Trophoblast cell (in vitro differentiated cells and primary cell): Measurements from ENCODE around the gene MN1.

Experiments
- DNase-seq, 2 donors: peaks; one replicate each; pipeline ENCODE4 v3.0.0-alpha.2; 2016
- H2AFZ ChIP-seq: 2 replicates; pipeline ENCODE4 v1.6.1; 2013; ENCODE audit warnings: low read length, moderate library complexity, mild to moderate bottlenecking; ENCODE audit not compliant: insufficient read depth, poor library complexity
- H2AK5ac ChIP-seq: 2 replicates; pipeline ENCODE4 v1.6.1; 2013; ENCODE audit warnings: mild to moderate bottlenecking, low read length
- H2BK120ac ChIP-seq: 2 replicates; pipeline ENCODE4 v1.6.1; 2013; ENCODE audit warnings: low read length, mild to moderate bottlenecking, moderate library complexity; ENCODE audit not compliant: insufficient read depth, poor library complexity
- H2BK12ac ChIP-seq: 2 replicates; pipeline ENCODE4 v1.6.1; 2013; ENCODE audit warnings: mild to moderate bottlenecking, low read length, moderate library complexity
- H2BK5ac ChIP-seq: 2 replicates; pipeline ENCODE4 v1.6.1; 2013; ENCODE audit warnings: low read length, low read depth, moderate library complexity, mild to moderate bottlenecking; ENCODE audit not compliant: poor library complexity
- H3K14ac ChIP-seq: 2 replicates; pipeline ENCODE4 v1.6.1; 2013; ENCODE audit warnings: mild to moderate bottlenecking, low read length
- H3K18ac ChIP-seq: 2 replicates; pipeline ENCODE4 v1.6.1; 2013; ENCODE audit warnings: mild to moderate bottlenecking, low read length
- H3K23ac ChIP-seq: 2 replicates; pipeline ENCODE4 v1.6.1; 2013; ENCODE audit warnings: low read length
- H3K27ac ChIP-seq: 2 replicates; pipeline ENCODE4 v1.5.1; 2013; ENCODE audit warnings: low read depth, mild to moderate bottlenecking, inconsistent platforms, low read length, moderate library complexity
- H3K27me3 ChIP-seq: 2 replicates; pipeline ENCODE4 v1.6.1; 2013; ENCODE audit warnings: inconsistent platforms, mild to moderate bottlenecking, low read length, moderate library complexity; ENCODE audit not compliant: insufficient read depth
- H3K36me3 ChIP-seq, 2 experiments: 1 replicate in 1 of 2; 2 replicates in 1 of 2; pipeline ENCODE4 v1.6.1; 2013; ENCODE audit warnings: low read length in 2 of 2, mild to moderate bottlenecking in 2 of 2, moderate library complexity in 1 of 2; ENCODE audit not compliant: insufficient read depth in 2 of 2, control insufficient read depth in 1 of 2
- H3K4ac ChIP-seq: 2 replicates; pipeline ENCODE4 v1.6.1; 2013; ENCODE audit warnings: low read depth, mild to moderate bottlenecking, low read length, moderate library complexity
- H3K4me1 ChIP-seq, 2 experiments: 1 replicate in 1 of 2; 2 replicates in 1 of 2; pipeline ENCODE4 v1.6.1; 2013; ENCODE audit warnings: low read length in 2 of 2, mild to moderate bottlenecking in 2 of 2, moderate library complexity in 1 of 2; ENCODE audit not compliant: insufficient read depth in 2 of 2, control insufficient read depth in 1 of 2
- H3K4me2 ChIP-seq: 2 replicates; pipeline ENCODE4 v1.6.1; 2013; ENCODE audit warnings: inconsistent platforms, mild to moderate bottlenecking, low read length, moderate library complexity
- H3K4me3 ChIP-seq: 2 replicates; pipeline ENCODE4 v1.5.1; 2013; ENCODE audit warnings: mild to moderate bottlenecking, low read depth, low read length, inconsistent platforms
- H3K79me1 ChIP-seq: one replicate; pipeline ENCODE4 v1.6.1; 2013; ENCODE audit warnings: low read length
- H3K79me2 ChIP-seq: 2 replicates; pipeline ENCODE4 v1.6.1; 2013; ENCODE audit warnings: low read length, mild to moderate bottlenecking; ENCODE audit not compliant: control insufficient read depth, insufficient read depth, poor library complexity
- H3K9ac ChIP-seq: 2 replicates; pipeline ENCODE4 v1.6.1; 2013; ENCODE audit warnings: mild to moderate bottlenecking, low read length
- H3K9me3 ChIP-seq: 2 replicates; pipeline ENCODE4 v1.6.1; 2013; ENCODE audit warnings: low read depth, mild to moderate bottlenecking, control low read depth, inconsistent platforms, low read length; ENCODE audit not compliant: insufficient read depth
- H4K12ac ChIP-seq: 2 replicates; pipeline ENCODE4 v1.6.1; 2013; ENCODE audit warnings: low read depth, mild to moderate bottlenecking, low read length, moderate library complexity
- H4K8ac ChIP-seq: 2 replicates; pipeline ENCODE4 v1.6.1; 2013; ENCODE audit warnings: low read depth, mild to moderate bottlenecking, low read length, moderate library complexity
- H4K91ac ChIP-seq: one replicate; pipeline ENCODE4 v1.6.1; 2013; ENCODE audit warnings: low read depth, mild to moderate bottlenecking, low read length, moderate library complexity
- WGBS: extraction: QIAGEN DNeasy Blood & Tissue Kit; methylation state at CpG from one replicate; pipeline ENCODE4 v1.1.7; 2013; ENCODE audit warnings: missing lambda C conversion rate; ENCODE audit not compliant: insufficient read length, insufficient coverage; ENCODE audit errors: extremely low coverage; 5-methylcytosine and 5-hydroxymethylcytosine counted together

The MN1 gene

GRCh38 chr22:27797520-27798391, 3.8 kb downstream of the MN1 start:
- no peak for DNase-seq
- Histone ChIP-seq H3K4ac (no peak overlapping the region), H2AFZ (no peak overlapping the region), H2BK5ac (no peak overlapping the region), H2BK12ac (no peak overlapping the region), H3K27ac (no peak overlapping the region), H3K18ac (no peak overlapping the region), H3K4me3 (no peak overlapping the region), H3K23ac (no peak overlapping the region), H4K91ac (no peak overlapping the region), H3K4me1 (peaks cover 27% of the 10 kb centered on the region in 2 experiments), H3K4me2 (peak overlapping the region; percentile 53), H2AK5ac (no peak overlapping the region), H3K36me3 (peaks cover 0 to 6% of the 10 kb centered on the region in 2 experiments), H4K12ac (no peak overlapping the region), H3K14ac (no peak overlapping the region), H3K9me3 (peaks cover 17% of the 10 kb centered on the region), H4K8ac (no peak overlapping the region), H3K27me3 (peaks cover 68% of the 10 kb centered on the region), H3K79me1 (peaks cover 11% of the 10 kb centered on the region), H2BK120ac (no peak overlapping the region), H3K79me2 (peaks cover 2% of the 10 kb centered on the region), H3K9ac (no peak overlapping the region)
- no CpG with 5 or more reads among the region's 86 CpGs for WGBS

GRCh38 chr22:27796829-27797519, 4.6 kb downstream of the MN1 start:
- Histone ChIP-seq H3K4me3 (no peak overlapping the region), H3K79me1 (peaks cover 7% of the 10 kb centered on the region), H4K91ac (no peak overlapping the region), H3K4me1 (peaks cover 24 to 27% of the 10 kb centered on the region in 2 experiments), H2AK5ac (no peak overlapping the region), H3K23ac (no peak overlapping the region), H3K9me3 (peaks cover 17% of the 10 kb centered on the region), H4K12ac (no peak overlapping the region), H3K79me2 (peaks cover 2% of the 10 kb centered on the region), H2AFZ (no peak overlapping the region), H3K4me2 (no peak overlapping the region), H2BK120ac (no peak overlapping the region), H3K18ac (no peak overlapping the region), H3K27ac (no peak overlapping the region), H4K8ac (no peak overlapping the region), H3K27me3 (peaks cover 61% of the 10 kb centered on the region), H3K9ac (no peak overlapping the region), H3K14ac (no peak overlapping the region), H2BK12ac (no peak overlapping the region), H3K36me3 (peaks cover 0 to 6% of the 10 kb centered on the region in 2 experiments), H2BK5ac (no peak overlapping the region), H3K4ac (no peak overlapping the region)
- no CpG with 5 or more reads among the region's 55 CpGs for WGBS
- no peak for DNase-seq

DNA sequence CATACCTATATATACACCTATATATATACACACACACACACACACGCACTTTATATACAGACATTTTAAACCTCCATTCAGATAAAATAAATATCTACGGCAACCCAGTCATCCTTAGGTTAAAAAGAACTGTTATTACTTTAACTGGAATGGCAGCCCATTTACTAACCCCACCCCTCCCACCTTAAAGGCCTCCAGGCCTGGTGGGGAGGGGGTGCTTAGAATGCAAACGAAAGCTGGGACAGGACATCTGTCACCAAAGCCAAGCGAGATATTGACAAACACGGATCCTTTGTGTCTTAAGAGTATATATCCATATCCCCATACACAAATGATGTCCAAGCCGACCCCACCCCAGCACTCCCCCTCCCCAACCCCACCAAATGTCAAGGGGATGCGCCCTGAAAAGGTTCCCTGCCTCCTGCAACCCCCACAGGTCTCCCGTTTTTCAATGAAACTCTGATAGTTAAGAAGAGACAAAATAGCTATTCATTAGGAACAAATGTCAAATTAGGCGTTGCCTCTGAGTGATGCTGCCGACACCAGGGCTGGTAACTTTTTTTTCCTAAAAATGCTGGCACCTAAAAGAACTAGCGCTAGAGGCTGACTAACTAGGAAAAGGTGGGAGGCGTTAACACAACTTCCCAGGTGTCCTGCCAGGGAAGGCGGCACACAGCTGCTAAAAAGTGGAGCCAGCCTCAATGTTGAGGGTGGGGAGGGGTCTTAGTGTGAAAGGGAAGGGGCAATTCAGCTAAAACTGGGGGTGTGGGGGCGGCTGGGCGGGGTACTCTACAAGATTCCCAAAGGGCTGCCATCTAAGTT, 5.6 kb downstream of the MN1 start:
- H3K9ac ChIP-seq = no peak overlapping the region
- no peak overlapping the region for H3K23ac ChIP-seq
- H4K8ac ChIP-seq = no peak overlapping the region
- no peak overlapping the region for H2AK5ac ChIP-seq
- H3K4ac ChIP-seq = no peak overlapping the region
- H3K18ac ChIP-seq = no peak overlapping the region
- H2AFZ ChIP-seq = no peak overlapping the region
- no peak overlapping the region for H4K12ac ChIP-seq
- H3K4me3 ChIP-seq = no peak overlapping the region
- H3K79me2 ChIP-seq = no peaks in the 10 kb centered on the region
- no peak for DNase-seq
- no peak overlapping the region for H3K27ac ChIP-seq
- H3K9me3 ChIP-seq = peaks cover 17% of the 10 kb centered on the region
- H3K4me1 ChIP-seq = peaks cover 28% of the 10 kb centered on the region in 2 experiments
- H3K27me3 ChIP-seq = peaks cover 53% of the 10 kb centered on the region
- no peak overlapping the region for H3K4me2 ChIP-seq
- no peak overlapping the region for H3K14ac ChIP-seq
- H2BK12ac ChIP-seq = no peak overlapping the region
- no peak overlapping the region for H4K91ac ChIP-seq
- no peak overlapping the region for H2BK120ac ChIP-seq
- H2BK5ac ChIP-seq = no peak overlapping the region
- H3K79me1 ChIP-seq = peaks cover 3% of the 10 kb centered on the region
- H3K36me3 ChIP-seq = peaks cover 0 to 6% of the 10 kb centered on the region in 2 experiments
- WGBS = no CpG with 5 or more reads among the region's 15 CpGs

DNA sequence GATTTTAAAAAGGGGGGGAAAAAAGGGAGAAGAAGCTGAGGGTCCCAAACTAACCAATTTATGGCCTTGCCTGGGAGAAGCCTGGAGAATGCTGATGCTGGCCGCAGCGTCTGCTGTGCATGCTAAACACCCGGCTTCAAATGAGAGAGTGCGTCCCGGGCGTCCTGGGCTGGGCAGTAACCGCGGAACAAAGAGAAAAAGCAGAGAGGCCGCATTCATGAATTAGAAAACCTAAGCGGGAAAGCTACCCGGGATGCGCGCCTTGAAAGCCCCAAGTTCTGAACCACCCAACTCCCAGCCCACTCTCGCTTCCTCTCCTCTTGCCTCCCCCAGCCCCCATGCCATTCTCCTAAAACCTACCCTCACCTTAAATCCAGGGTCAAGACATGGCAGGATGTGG, 6.5 kb downstream of the MN1 start:
- Histone ChIP-seq H3K4me2 (no peak overlapping the region), H4K91ac (no peak overlapping the region), H2AK5ac (no peak overlapping the region), H3K4me1 (peaks cover 24 to 29% of the 10 kb centered on the region in 2 experiments), H2BK12ac (no peak overlapping the region), H3K27me3 (peaks cover 46% of the 10 kb centered on the region), H4K12ac (no peak overlapping the region), H3K14ac (no peak overlapping the region), H3K79me1 (no peaks in the 10 kb centered on the region), H3K4me3 (no peak overlapping the region), H3K9me3 (peaks cover 20% of the 10 kb centered on the region), H3K4ac (no peak overlapping the region), H2AFZ (no peak overlapping the region), H2BK120ac (no peak overlapping the region), H3K18ac (no peak overlapping the region), H3K27ac (no peak overlapping the region), H3K23ac (no peak overlapping the region), H3K9ac (no peak overlapping the region), H4K8ac (no peak overlapping the region), H3K79me2 (no peaks in the 10 kb centered on the region), H2BK5ac (no peak overlapping the region), H3K36me3 (peaks cover 0 to 6% of the 10 kb centered on the region in 2 experiments)
- DNase-seq = no peak
- WGBS = no CpG with 5 or more reads among the region's 14 CpGs
